ENCODE data around the gene VSX1. TPM values are rescaled to one million over a fixed set of nuclear protein-coding genes. Genes with fewer than 3 reads are reported as not detected.

Gene VSX1
- total RNA-seq, 4 donors from 2014 or later, result not detected

- DNase-seq (ENCODE audit: low spot score) (no peak), ATAC-seq (ENCODE audit: low FRiP score) (no peak)
Observed at GRCh38 chr20:25076201-25076600, 5.7 kb downstream of the VSX1 start.

GRCh38 chr20:25073544-25073943 lies 8.4 kb downstream of the VSX1 start:
- DNase-seq (ENCODE audit: low spot score) (no peak), ATAC-seq (ENCODE audit: low FRiP score) (no peak)
- no peak for TF ChIP-seq CTCF (IDR thresholded peaks at IDR 0.05)

More at GRCh38 chr20:25076201-25076600, 5.7 kb downstream of the VSX1 start:
- no peak for TF ChIP-seq CTCF (IDR thresholded peaks at IDR 0.05)

GRCh38 chr20:25072226-25072811 lies 9.6 kb downstream of the VSX1 start:
- no peak for ATAC-seq (ENCODE audit: low FRiP score)
- DNase-seq (ENCODE audit: low spot score), result no peak
- no peak for TF ChIP-seq CTCF (IDR thresholded peaks at IDR 0.05)

- ATAC-seq (ENCODE audit: low FRiP score) (no peak), DNase-seq (ENCODE audit: low spot score) (no peak)
- TF ChIP-seq CTCF (IDR thresholded peaks at IDR 0.05), result no peak
Observed at GRCh38 chr20:25071734-25072133, 10.2 kb downstream of the VSX1 start.

GRCh38 chr20:25070821-25071473 lies 11.0 kb downstream of the VSX1 start:
- ATAC-seq (ENCODE audit: low FRiP score), result no peak

GRCh38 chr20:25067102-25067987 lies 14.6 kb downstream of the VSX1 start:
- no peak for DNase-seq (ENCODE audit: low spot score)
- no peak for TF ChIP-seq CTCF (IDR thresholded peaks at IDR 0.05)

More at GRCh38 chr20:25070821-25071473, 11.0 kb downstream of the VSX1 start:
- no peak for TF ChIP-seq CTCF (IDR thresholded peaks at IDR 0.05)
- no peak for DNase-seq (ENCODE audit: low spot score)

More at GRCh38 chr20:25067102-25067987, 14.6 kb downstream of the VSX1 start:
- no peak for ATAC-seq (ENCODE audit: low FRiP score)
